Astrocyte (in vitro differentiated cells and primary cell): ENCODE results near the gene SBF2. TPM values are rescaled to one million over a fixed set of nuclear protein-coding genes. Genes with fewer than 3 reads are reported as not detected.

Experiments
- DNase-seq: peaks from one replicate; pipeline ENCODE4 v3.0.0-alpha.2; 2010; ENCODE audit warnings: low read depth
- FAIRE-seq: peaks from 2 replicates; lab custom pipeline; 2011; peaks lifted over from hg19 to GRCh38; lab: Jason Lieb, UNC
- H2AFZ ChIP-seq: 2 replicates; pipeline ENCODE4 v1.6.0; 2012; ENCODE audit warnings: low read depth, low read length, inconsistent platforms
- H3K27ac ChIP-seq: 2 replicates; pipeline ENCODE4 v1.5.1; 2011; ENCODE audit warnings: low read depth, low read length, inconsistent platforms
- H3K27me3 ChIP-seq: 2 replicates; pipeline ENCODE4 v1.6.0; 2011; ENCODE audit warnings: low read length, inconsistent platforms; ENCODE audit not compliant: insufficient read depth
- H3K36me3 ChIP-seq: 2 replicates; pipeline ENCODE4 v1.5.1; 2011; ENCODE audit warnings: low read length, inconsistent platforms; ENCODE audit not compliant: insufficient read depth
- H3K4me1 ChIP-seq: 2 replicates; pipeline ENCODE4 v1.5.1; 2011; ENCODE audit warnings: low read length, inconsistent platforms; ENCODE audit not compliant: insufficient read depth
- H3K4me2 ChIP-seq: 2 replicates; pipeline ENCODE4 v1.6.0; 2012; ENCODE audit warnings: low read length, inconsistent platforms
- H3K4me3 ChIP-seq: 2 replicates; pipeline ENCODE4 v1.5.1; 2011; ENCODE audit warnings: low read depth, mild to moderate bottlenecking, low read length, inconsistent platforms; ENCODE audit not compliant: insufficient read depth
- H3K79me2 ChIP-seq: 2 replicates; pipeline ENCODE4 v1.6.0; 2012; ENCODE audit warnings: mild to moderate bottlenecking, low read length, inconsistent platforms; ENCODE audit not compliant: insufficient read depth
- H3K9ac ChIP-seq: 2 replicates; pipeline ENCODE4 v1.6.0; 2012; ENCODE audit warnings: mild to moderate bottlenecking, low read length, inconsistent platforms
- H3K9me3 ChIP-seq: 2 replicates; pipeline ENCODE4 v1.5.1; 2012; ENCODE audit warnings: low read depth, mild to moderate bottlenecking, low read length, inconsistent platforms; ENCODE audit not compliant: insufficient read depth
- H4K20me1 ChIP-seq: 2 replicates; pipeline ENCODE4 v1.6.0; 2012; ENCODE audit warnings: low read length, inconsistent platforms; ENCODE audit not compliant: insufficient read depth
- H3K27ac Mint-ChIP-seq: one replicate; pipeline ENCODE4 v1.8.0; 2021; ENCODE audit warnings: mild to moderate bottlenecking, mixed read lengths; ENCODE audit not compliant: unreplicated experiment
- H3K27me3 Mint-ChIP-seq: one replicate; pipeline ENCODE4 v1.8.0; 2021; ENCODE audit warnings: low read depth, mixed read lengths; ENCODE audit not compliant: unreplicated experiment
- H3K36me3 Mint-ChIP-seq: one replicate; pipeline ENCODE4 v1.8.0; 2021; ENCODE audit warnings: low read depth, mixed read lengths; ENCODE audit not compliant: unreplicated experiment
- H3K4me1 Mint-ChIP-seq: one replicate; pipeline ENCODE4 v1.8.0; 2021; ENCODE audit warnings: low read depth, mixed read lengths; ENCODE audit not compliant: unreplicated experiment
- H3K4me3 Mint-ChIP-seq: one replicate; pipeline ENCODE4 v1.8.0; 2021; ENCODE audit warnings: mild to moderate bottlenecking, moderate library complexity, mixed read lengths; ENCODE audit not compliant: unreplicated experiment
- H3K9me3 Mint-ChIP-seq: one replicate; pipeline ENCODE4 v1.8.0; 2021; ENCODE audit warnings: mild to moderate bottlenecking, mixed read lengths; ENCODE audit not compliant: unreplicated experiment
- CTCF ChIP-seq: IDR thresholded peaks from 2 replicates; pipeline ENCODE4 v1.5.1; 2011; ENCODE audit warnings: low read depth, mild to moderate bottlenecking, inconsistent platforms, low read length, moderate library complexity; ENCODE audit not compliant: insufficient read depth
- EZH2 ChIP-seq: IDR thresholded peaks from 2 replicates; pipeline ENCODE4 v1.6.1; 2012; ENCODE audit warnings: mild to moderate bottlenecking, low read length, inconsistent platforms; ENCODE audit not compliant: insufficient read depth
- total RNA-seq: library from RNA; stranded (reverse); gene quantifications from 2 replicates; pipeline ENCODE4 v1.2.1, GENCODE V29; 2021

Gene SBF2
- total RNA-seq, 1 donor from 2014 or later, result 50.0 TPM

- TF ChIP-seq CTCF (no peak), EZH2 (no peak)
- Histone ChIP-seq H3K4me2 (no peak overlapping the region), H3K36me3 (peaks cover 12% of the 10 kb centered on the region), H3K4me3 (no peak overlapping the region), H2AFZ (no peak overlapping the region), H4K20me1 (no peaks in the 10 kb centered on the region), H3K9ac (no peak overlapping the region), H3K27me3 (no peaks in the 10 kb centered on the region), H3K27ac (no peak overlapping the region), H3K79me2 (no peaks in the 10 kb centered on the region), H3K9me3 (no peaks in the 10 kb centered on the region), H3K4me1 (no peaks in the 10 kb centered on the region)
- Mint-ChIP-seq H3K9me3 (peaks cover 3% of the 10 kb centered on the region), H3K4me3 (no peak overlapping the region), H3K4me1 (peaks cover 14% of the 10 kb centered on the region), H3K36me3 (peaks cover 19% of the 10 kb centered on the region), H3K27ac (peak overlapping the region; percentile 18), H3K27me3 (no peaks in the 10 kb centered on the region)
- FAIRE-seq (no peak), DNase-seq (no peak)
These were observed 552.8 kb downstream of the SBF2 start for GRCh38 chr11:9741260-9741659.

DNA sequence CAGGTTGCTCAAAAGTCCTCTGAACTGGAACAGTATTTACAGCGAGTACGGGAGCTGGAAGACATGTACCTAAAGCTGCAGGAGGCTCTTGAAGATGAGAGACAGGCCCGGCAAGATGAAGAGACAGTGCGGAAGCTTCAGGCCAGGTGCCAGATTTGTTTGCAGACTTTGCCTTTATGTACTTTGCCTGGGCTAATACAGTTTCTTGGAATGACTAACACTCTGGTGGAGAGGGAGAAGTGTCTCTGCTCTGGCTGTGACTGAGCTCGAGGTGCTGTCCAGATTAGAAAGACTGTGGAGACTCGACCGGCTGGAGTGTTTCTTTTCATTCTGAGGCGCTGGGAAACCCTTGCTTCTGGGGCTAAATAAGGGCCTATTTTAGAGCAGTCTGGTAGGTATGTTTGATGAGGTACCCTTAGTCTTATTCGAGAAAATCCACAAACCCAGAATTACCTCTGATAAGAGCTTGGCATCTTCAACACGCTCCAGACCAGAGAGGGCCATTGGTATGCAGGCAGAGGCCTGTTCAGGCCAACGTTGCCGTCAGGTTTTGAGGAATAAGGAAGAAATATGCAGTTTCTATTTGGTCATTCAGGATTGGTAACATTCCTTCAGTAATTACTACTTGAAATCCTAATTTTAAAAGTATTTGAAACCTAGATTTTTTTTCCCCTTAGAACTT is 553.7 kb downstream of the SBF2 start:
- Histone ChIP-seq H3K4me1 (no peaks in the 10 kb centered on the region), H3K9ac (no peak overlapping the region), H3K79me2 (no peaks in the 10 kb centered on the region), H4K20me1 (no peaks in the 10 kb centered on the region), H3K27me3 (no peaks in the 10 kb centered on the region), H3K27ac (no peak overlapping the region), H3K36me3 (peaks cover 15% of the 10 kb centered on the region), H3K4me2 (no peak overlapping the region), H3K9me3 (no peaks in the 10 kb centered on the region), H2AFZ (no peak overlapping the region), H3K4me3 (no peak overlapping the region)
- Mint-ChIP-seq H3K27me3 (no peaks in the 10 kb centered on the region), H3K4me3 (no peak overlapping the region), H3K9me3 (peaks cover 4% of the 10 kb centered on the region), H3K36me3 (peaks cover 26% of the 10 kb centered on the region), H3K4me1 (peaks cover 14% of the 10 kb centered on the region), H3K27ac (peak overlapping the region; percentile 67)
- no peak for DNase-seq
- FAIRE-seq, result no peak
- no peak for TF ChIP-seq EZH2
- TF ChIP-seq CTCF, result no peak
